GM13976 (cell line): ENCODE results near the gene OLFM1.

Source experiments
- DNase-seq: peaks from one replicate; pipeline ENCODE4 v3.0.0; 2012; ENCODE audit warnings: low spot score
- in situ Hi-C: fragments of 300-500 bp; cut with MboI; formaldehyde crosslinking; loops from one replicate; pipeline ENCODE4 v1.12.0; 2022; ENCODE audit warnings: low sequenced_read_pairs, mixed read lengths, inconsistent platforms; ENCODE audit not compliant: unreplicated experiment
- TF ChIP-seq, protein P1 (sequence below): IDR thresholded peaks from 2 replicates; pipeline ENCODE4 v1.5.1; 2012; ENCODE audit warnings: borderline replicate concordance, mild to moderate bottlenecking; ENCODE audit not compliant: insufficient read depth; ENCODE audit errors: extremely low read depth, missing control alignments, control extremely low read depth

Gene OLFM1

DNA sequence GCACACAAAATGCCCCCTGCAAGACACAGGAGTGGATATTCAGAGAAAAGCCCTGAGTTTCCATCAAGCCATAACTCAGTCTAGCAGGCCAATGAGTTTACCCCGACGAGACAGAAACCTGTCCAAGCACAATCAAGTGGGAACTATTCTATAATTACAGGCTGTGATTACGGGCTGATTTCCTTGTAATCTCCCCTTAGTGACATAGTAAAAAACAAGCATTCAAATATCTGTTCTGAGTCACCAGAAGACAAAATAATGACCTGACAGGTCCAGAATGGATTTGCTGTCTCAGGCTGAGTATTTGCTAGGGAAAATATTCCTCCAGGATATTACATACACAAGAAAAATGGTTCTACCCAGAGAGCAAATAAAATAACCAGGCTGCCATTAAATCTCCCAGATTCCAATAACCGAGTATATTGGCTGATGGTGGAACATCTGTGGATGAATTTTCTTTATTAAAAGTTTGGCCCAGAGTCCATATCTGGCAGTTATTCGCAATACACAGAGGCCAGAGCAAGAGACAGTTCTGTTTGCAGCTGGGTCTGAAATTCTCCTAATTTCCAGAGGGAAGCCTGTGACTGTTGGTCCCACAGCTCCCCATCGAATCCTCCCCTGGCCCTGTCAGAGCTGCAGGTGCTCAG is 35.8 kb downstream of the OLFM1 start:
- TF ChIP-seq, protein P1, sequence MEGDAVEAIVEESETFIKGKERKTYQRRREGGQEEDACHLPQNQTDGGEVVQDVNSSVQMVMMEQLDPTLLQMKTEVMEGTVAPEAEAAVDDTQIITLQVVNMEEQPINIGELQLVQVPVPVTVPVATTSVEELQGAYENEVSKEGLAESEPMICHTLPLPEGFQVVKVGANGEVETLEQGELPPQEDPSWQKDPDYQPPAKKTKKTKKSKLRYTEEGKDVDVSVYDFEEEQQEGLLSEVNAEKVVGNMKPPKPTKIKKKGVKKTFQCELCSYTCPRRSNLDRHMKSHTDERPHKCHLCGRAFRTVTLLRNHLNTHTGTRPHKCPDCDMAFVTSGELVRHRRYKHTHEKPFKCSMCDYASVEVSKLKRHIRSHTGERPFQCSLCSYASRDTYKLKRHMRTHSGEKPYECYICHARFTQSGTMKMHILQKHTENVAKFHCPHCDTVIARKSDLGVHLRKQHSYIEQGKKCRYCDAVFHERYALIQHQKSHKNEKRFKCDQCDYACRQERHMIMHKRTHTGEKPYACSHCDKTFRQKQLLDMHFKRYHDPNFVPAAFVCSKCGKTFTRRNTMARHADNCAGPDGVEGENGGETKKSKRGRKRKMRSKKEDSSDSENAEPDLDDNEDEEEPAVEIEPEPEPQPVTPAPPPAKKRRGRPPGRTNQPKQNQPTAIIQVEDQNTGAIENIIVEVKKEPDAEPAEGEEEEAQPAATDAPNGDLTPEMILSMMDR: no peak
- in situ Hi-C loops: no loop called here
- DNase-seq: no peak

DNA sequence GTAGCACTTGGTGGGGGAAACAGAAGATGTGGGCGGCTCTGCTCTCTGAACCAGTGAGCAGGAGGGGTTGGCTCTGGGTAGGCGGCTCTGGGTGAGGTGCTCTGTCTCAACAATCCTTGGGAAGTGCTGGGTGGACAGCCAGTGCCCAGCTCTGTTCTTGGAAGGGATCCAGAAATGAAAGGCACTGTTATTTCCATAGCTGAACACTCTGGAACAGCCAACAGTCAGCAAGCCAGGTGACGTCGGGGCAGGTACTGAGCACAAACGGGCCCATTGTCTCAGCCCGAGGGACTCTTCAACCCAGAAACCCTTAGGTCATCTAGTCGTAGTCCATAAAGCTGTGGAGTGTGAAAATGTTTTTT is 36.3 kb downstream of the OLFM1 start:
- TF ChIP-seq, protein P1: no peak
- in situ Hi-C loops: no loop called here
- no peak for DNase-seq

DNA sequence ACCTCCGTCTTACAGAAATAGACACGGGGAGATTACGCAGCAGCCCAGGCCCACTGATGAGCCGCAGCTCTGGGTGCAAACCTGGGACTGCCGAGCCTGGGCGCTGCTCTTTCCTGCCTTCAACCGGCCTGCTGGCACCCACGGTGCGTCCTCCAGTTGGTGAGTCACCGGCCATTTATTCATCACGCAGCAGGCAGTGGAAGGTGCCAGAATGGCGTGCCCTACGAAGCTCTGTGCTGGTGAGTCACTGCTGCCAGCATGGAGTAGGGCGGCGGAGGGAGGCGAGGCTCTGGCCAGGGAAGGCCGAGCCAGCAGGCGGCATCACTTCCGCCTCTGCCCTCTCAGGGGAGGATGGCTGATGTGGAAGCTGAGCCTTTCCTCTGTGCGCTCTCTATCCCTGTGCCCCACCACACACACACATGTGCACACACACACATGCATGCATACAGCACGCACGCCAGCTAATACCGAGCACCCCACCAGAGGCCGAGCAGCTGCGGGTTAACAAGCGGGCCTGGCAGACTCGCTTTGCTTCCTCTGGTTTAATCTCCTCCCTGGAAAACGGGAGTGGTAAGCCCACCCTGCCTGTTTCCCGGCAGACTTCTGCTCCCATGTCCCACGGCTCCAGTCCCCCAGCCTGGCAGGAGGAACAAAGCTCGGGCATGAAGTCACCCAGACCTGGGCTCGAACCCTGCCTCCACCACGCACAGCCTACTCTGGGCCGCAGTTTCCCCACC is 39.2 kb downstream of the OLFM1 start:
- no peak for DNase-seq
- in situ Hi-C loops: no loop called here
- TF ChIP-seq, protein P1: no peak

DNA sequence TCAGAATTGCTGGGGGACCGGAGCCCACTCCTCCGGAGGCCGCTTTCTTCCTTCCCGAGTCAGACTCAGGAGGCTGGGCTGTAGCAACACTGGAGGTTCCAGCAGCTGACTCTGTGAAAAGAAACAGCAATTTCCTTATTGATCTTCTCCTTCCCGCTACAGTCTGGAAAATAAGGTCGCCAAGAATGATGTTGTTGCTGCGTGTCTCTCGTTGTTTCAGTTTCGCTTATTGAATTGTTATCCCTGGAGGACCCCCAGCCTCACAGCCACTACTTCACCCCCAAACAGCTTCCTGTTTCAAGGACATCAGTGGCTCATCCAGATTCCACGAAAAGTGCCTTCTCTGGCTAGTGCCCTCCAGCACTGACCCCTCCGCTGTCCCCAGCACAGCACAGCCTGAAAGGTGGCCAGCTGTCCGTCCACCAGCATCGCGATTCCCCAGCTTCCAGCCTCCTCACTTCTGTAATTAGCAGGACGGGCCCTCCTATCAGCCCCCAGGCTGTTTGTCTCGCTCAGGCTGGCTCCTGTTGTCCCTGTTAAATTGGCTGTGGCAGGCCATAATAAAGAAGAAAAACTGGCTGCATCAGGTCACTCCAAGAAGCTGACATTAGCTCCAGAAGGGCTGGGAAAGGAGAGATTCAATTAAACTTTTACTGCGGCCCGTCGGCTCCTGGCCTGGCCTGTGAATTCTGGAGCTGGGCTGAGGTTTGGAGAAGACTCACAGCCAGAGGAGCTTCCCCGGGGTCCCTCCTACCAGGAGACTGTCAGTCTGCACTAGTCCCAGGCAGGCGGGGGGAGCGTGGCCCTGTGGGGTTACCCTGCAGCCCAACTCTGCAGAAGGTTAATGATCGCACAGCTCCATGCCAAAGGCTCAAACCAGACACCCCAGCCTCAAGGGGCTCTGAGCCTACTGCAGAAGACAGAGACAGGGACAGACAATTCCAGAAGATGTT is 40.5 kb downstream of the OLFM1 start:
- TF ChIP-seq, protein P1: no peak
- in situ Hi-C loops: no loop called here
- no peak for DNase-seq

DNA sequence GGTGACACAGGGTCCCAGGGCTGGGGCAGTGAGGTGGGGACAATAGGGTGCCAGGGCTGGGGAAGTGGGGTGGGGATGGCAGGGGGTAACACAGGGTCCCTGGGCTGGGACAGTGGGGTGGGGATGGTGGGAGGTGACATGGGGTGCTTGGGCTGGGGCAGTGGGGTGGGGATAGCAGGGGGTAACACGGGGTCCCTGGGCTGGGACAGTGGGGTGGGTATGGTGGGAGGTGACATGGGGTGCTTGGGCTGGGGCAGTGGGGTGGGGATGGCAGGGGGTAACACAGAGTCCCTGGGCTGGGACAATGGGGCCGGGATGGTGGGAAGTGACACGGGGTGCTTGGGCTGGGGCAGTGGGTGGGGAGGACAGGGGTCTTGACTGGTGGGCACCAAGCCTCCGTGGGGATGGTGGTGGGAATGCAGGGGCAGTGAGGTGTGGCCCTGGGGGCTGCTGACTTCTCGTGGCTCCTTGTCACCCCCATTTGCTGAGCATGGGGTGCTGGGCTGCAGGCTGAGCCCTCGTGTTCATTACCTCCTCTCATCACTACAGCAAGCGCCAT is 41.7 kb downstream of the OLFM1 start:
- DNase-seq: no peak
- in situ Hi-C loops: no loop called here
- TF ChIP-seq, protein P1: no peak
